Endothelial cell of umbilical vein (primary cell): Measurements from ENCODE around the gene STK10. TPM values are rescaled to one million over a fixed set of nuclear protein-coding genes. Genes with fewer than 3 reads are reported as not detected.
A peak's percentile ranks its signal among the peaks of the same experiment; 100 is the strongest.

Experiments used
- Bru-seq: library from RNA; stranded (reverse); fragments of 400-500 nt; gene quantifications from one replicate; lab custom pipeline; 2021; lab: Mats Ljungman, UMichigan
- BruChase-seq, 2 experiments: library from RNA; stranded (reverse); fragments of 400-500 nt; gene quantifications; one replicate each; lab custom pipeline; 2021; lab: Mats Ljungman, UMichigan
- BruUV-seq: library from RNA; stranded (reverse); fragments of 400-500 nt; replicated peaks from 2 replicates; lab custom pipeline; 2021; lab: Mats Ljungman, UMichigan
- CTCF ChIA-PET: fragments of 300-600, 350-600 bp; sonication (Branson Sonifier 250); formaldehyde crosslinking; loops from one replicate; lab custom pipeline; 2021; ENCODE audit warnings: antibody characterized with exemption, inconsistent platforms; lab: Charles Lee
- POLR2A ChIA-PET: fragments of 300-600, 350-600 bp; sonication (Branson Sonifier 250); formaldehyde crosslinking; loops from one replicate; lab custom pipeline; 2021; ENCODE audit warnings: antibody characterized with exemption, inconsistent platforms; lab: Charles Lee
- DNase-seq: peaks from one replicate; pipeline ENCODE4 v3.0.0-alpha.2; 2011; ENCODE audit warnings: low read depth, low spot score
- FAIRE-seq: peaks from 2 replicates; lab custom pipeline; 2011; peaks lifted over from hg19 to GRCh38; lab: Jason Lieb, UNC
- H2AFZ ChIP-seq: 2 replicates; pipeline ENCODE4 v1.6.0; 2012; ENCODE audit warnings: low read depth, low read length, control low read depth, inconsistent platforms
- H3K27ac ChIP-seq: 2 replicates; pipeline ENCODE4 v1.5.1; 2011; ENCODE audit warnings: low read depth, mild to moderate bottlenecking, control low read depth, low read length, moderate library complexity; ENCODE audit not compliant: insufficient read depth
- H3K27me3 ChIP-seq, 2 experiments: 2 replicates each; pipeline versions ENCODE4 v1.6.0 to v1.6.1; 2011; ENCODE audit warnings: low read length in 2 of 2, mixed read lengths in 1 of 2; ENCODE audit not compliant: control insufficient read depth in 2 of 2, insufficient read depth in 2 of 2
- H3K36me3 ChIP-seq, 2 experiments: 2 replicates in 1 of 2; 3 replicates in 1 of 2; pipeline ENCODE4 v1.5.1; 2011; ENCODE audit warnings: low read length in 2 of 2, mild to moderate bottlenecking in 1 of 2, moderate library complexity in 1 of 2; ENCODE audit not compliant: control insufficient read depth in 2 of 2, insufficient read depth in 2 of 2; ENCODE audit errors: extremely low read depth in 1 of 2
- H3K4me1 ChIP-seq: 3 replicates; pipeline ENCODE4 v1.5.1; 2011; ENCODE audit warnings: mild to moderate bottlenecking, low read length; ENCODE audit not compliant: control insufficient read depth, insufficient read depth; ENCODE audit errors: extremely low read depth
- H3K4me2 ChIP-seq: 2 replicates; pipeline ENCODE4 v1.6.1; 2011; ENCODE audit warnings: low read length, control low read depth, mixed read lengths; ENCODE audit not compliant: insufficient read depth
- H3K4me3 ChIP-seq, 3 experiments: fragments of 200-600 bp in 1 of 3; sonication (generic), shearing (Covaris generic) in 1 of 3; replicated peaks in 1 of 3; 2 replicates each; pipeline ENCODE4 v1.5.1; 2011 to 2016; ENCODE audit warnings: control low read depth in 3 of 3, low read length in 3 of 3, mild to moderate bottlenecking in 2 of 3, inconsistent platforms in 1 of 3, low read depth in 1 of 3, moderate library complexity in 1 of 3; ENCODE audit not compliant: insufficient read depth in 1 of 3
- H3K79me2 ChIP-seq: 2 replicates; pipeline ENCODE4 v1.6.0; 2012; ENCODE audit warnings: low read length, inconsistent platforms; ENCODE audit not compliant: control insufficient read depth, insufficient read depth
- H3K9ac ChIP-seq: replicated peaks from 2 replicates; pipeline ENCODE3; 2011; ENCODE audit warnings: low read length, control low read depth; ENCODE audit not compliant: insufficient read depth; ENCODE audit errors: extremely low read depth
- H3K9me1 ChIP-seq: replicated peaks from 3 replicates; pipeline ENCODE4 v1.6.0; 2011; ENCODE audit warnings: mild to moderate bottlenecking, low read length; ENCODE audit not compliant: control insufficient read depth, insufficient read depth; ENCODE audit errors: extremely low read depth
- H3K9me3 ChIP-seq: replicated peaks from 2 replicates; pipeline ENCODE4 v1.5.1; 2012; ENCODE audit warnings: low read length, inconsistent platforms; ENCODE audit not compliant: control insufficient read depth, insufficient read depth
- H4K20me1 ChIP-seq: replicated peaks from 2 replicates; pipeline ENCODE3; 2011; ENCODE audit warnings: mild to moderate bottlenecking, low read length; ENCODE audit not compliant: control insufficient read depth, insufficient read depth; ENCODE audit errors: extremely low read depth
- FOS ChIP-seq: IDR thresholded peaks from 2 replicates; pipeline ENCODE4 v1.6.1; 2011; ENCODE audit warnings: mild to moderate bottlenecking, low read length, moderate library complexity, borderline replicate concordance; ENCODE audit not compliant: insufficient read depth
- MYC ChIP-seq: IDR thresholded peaks from one replicate; pipeline ENCODE4 v1.6.1; 2011; ENCODE audit warnings: mild to moderate bottlenecking, low read depth, low read length
- POLR2A ChIP-seq: IDR thresholded peaks from 2 replicates; pipeline ENCODE4 v1.6.1; 2012; ENCODE audit warnings: low read depth, mild to moderate bottlenecking, control low read depth, low read length
- POLR2AphosphoS5 ChIP-seq: IDR thresholded peaks from 2 replicates; pipeline ENCODE4 v1.6.1; 2012; ENCODE audit warnings: low read depth, mild to moderate bottlenecking, control low read depth, low read length, moderate library complexity; ENCODE audit not compliant: insufficient read depth
- dilution Hi-C: fragments of 300-500 bp; cut with MboI; formaldehyde crosslinking; loops from one replicate; pipeline ENCODE4 v1.15.0; 2019; ENCODE audit warnings: low sequenced_read_pairs; ENCODE audit not compliant: extremely low pct_ligation_motif_present
- intact Hi-C: fragments of 100-400 bp; cut with micrococcal nuclease; formaldehyde crosslinking; loops from one replicate; pipeline ENCODE4 v1.10.0; 2022
- long read RNA-seq: library from polyadenylated mRNA; stranded (forward); transcript quantifications from one replicate; pipeline ENCODE4 v2.0.0, GENCODE V29; 2021
- polyA minus RNA-seq, 3 experiments: library from RNA; depleted of rRNA, polyadenylated mRNA; stranded (reverse); fragments of >200 nt; gene quantifications; 1 replicate in 1 of 3; 2 replicates in 2 of 3; pipeline ENCODE4 v1.2.3, GENCODE V29; 2011
- polyA plus RNA-seq, 4 experiments: library from polyadenylated mRNA; depleted of rRNA in 3 of 4; stranded (reverse) in 3 of 4; unstranded in 1 of 4; fragments of >200 nt; gene quantifications; 2 replicates each; pipeline versions ENCODE4 v1.2.1 to v1.2.3, GENCODE V29; 2011 to 2012; ENCODE audit warnings: missing spikeins in 1 of 4
- total RNA-seq: library from RNA; stranded (reverse); gene quantifications from 2 replicates; pipeline ENCODE4 v1.2.3, GENCODE V29; 2021
- TF ChIP-seq, protein P1 (sequence below), 2 donors: IDR thresholded peaks; 1 replicate in 1 of 2; 2 replicates in 1 of 2; pipeline ENCODE4 v1.5.1; 2011; ENCODE audit warnings: low read length in 2 of 2, mild to moderate bottlenecking in 2 of 2, moderate library complexity in 2 of 2, control low read depth in 1 of 2, inconsistent platforms in 1 of 2, low read depth in 1 of 2; ENCODE audit not compliant: insufficient read depth in 1 of 2; ENCODE audit errors: extremely low read depth in 1 of 2
- TF ChIP-seq, protein P2 (sequence below): IDR thresholded peaks from 2 replicates; pipeline ENCODE4 v1.6.1; 2011; ENCODE audit not compliant: insufficient read depth, insufficient read length

STK10 gene
- total RNA-seq (47.2 and 57.9 TPM in 2 replicates), polyA plus RNA-seq (16.9 and 17.9 TPM in 2 replicates), polyA minus RNA-seq (40.4 and 49.6 TPM in 2 replicates), Bru-seq, nascent RNA (percentile 67 among the genes with signal in this experiment), BruChase-seq, experiment 1, labeled RNA remaining after a 6-hour chase (percentile 70 among the genes with signal in this experiment), BruChase-seq, experiment 2, labeled RNA remaining after a 2-hour chase (percentile 72 among the genes with signal in this experiment)
- polyA plus RNA-seq (2011; cell fraction: cytosol; rRNA removed): 11.2 and 12.3 TPM in 2 replicates
- polyA plus RNA-seq (2011; cell fraction: nucleus; rRNA removed): 41.5 and 48.7 TPM in 2 replicates
- 19.2 and 19.5 TPM in 2 replicates for polyA plus RNA-seq (2012)
- polyA minus RNA-seq (2011; cell fraction: cytosol; rRNA and poly(A)+ RNA removed): 13.5 TPM
- polyA minus RNA-seq (2011; cell fraction: nucleus; rRNA and poly(A)+ RNA removed): 42.8 and 54.3 TPM in 2 replicates
- long read RNA-seq, full-length matches to known transcripts: 33 of 53 reads
- long read RNA-seq, partial matches to known transcripts: 8 of 53 reads
- long read RNA-seq, other reads (novel, unspliced or antisense): 12 of 53 reads

DNA sequence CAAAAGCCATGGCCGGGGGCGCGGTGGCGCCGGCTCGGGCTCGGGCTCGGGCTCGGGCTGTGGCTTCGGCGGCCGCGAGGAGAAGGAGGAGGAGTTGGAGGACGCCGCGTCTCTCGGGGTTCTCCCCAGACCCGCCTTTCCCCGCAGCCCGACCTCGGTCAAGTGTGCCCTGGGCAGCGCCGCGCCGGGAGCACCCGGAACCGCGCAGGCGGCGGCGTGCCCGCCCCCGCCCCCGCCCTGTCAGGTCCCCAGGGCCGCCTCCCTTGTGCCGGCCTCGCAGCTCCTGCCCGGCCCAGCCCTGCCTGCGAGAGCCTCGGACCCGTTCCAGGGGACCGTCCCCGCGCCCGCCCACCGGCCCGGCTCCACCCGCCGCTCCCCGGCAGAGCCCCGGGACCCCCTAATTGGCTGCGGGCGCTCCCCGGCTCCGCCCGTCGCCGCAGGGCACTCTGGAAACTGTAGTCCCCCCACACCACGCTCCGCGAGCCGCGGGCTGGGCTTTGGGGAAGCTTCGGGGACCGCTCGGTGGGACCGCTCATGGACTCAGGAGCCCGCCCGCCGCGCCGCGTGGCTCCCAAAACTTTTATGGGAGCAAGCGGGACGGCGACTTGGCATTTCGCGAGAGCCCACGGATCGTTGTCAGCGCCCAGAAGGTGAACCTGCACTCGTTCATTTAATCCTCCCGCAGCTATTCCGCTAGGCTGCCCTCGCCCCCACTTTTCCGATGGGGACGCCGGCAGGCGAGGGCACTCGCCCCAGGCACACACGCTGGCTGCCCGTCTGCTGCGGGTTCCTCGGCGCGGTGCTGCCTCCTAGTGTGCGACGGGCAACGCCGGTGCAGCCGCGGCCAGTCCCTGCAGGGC lies at the start of gene STK10:
STK10 (minus strand) TSS at position 192 of the 860 bp plus-strand sequence; CDS start at position 10, 182 bp downstream.
- H3K9me3 ChIP-seq: no peaks in the 10 kb centered on the region
- POLR2A ChIA-PET: interaction anchor here (0.5 to 1.9 kb wide), 5 partner anchors 32 to 180 kb away, joined by 3 to 7 read pairs (median 3); no protein-coding TSS in a partner anchor
- peaks cover 14% of the 10 kb centered on the region for H3K79me2 ChIP-seq
- H3K27ac ChIP-seq: peak within 1 kb of the TSS; percentile 74
- peak within 1 kb of the TSS; percentile 69 to 89 (median 74) for H3K4me3 ChIP-seq
- intact Hi-C loops: loop anchor here (1.0 to 5.0 kb wide), 12 partner anchors 26 to 509 kb away; partner anchors contain the start of genes FBXW11 and SH3PXD2B
- H2AFZ ChIP-seq: peak within 1 kb of the TSS; percentile 83
- TF ChIP-seq POLR2A (peak; percentile 52), FOS (no peak), MYC (peak; percentile 56), POLR2AphosphoS5 (peak; percentile 81)
- TF ChIP-seq, protein P1, sequence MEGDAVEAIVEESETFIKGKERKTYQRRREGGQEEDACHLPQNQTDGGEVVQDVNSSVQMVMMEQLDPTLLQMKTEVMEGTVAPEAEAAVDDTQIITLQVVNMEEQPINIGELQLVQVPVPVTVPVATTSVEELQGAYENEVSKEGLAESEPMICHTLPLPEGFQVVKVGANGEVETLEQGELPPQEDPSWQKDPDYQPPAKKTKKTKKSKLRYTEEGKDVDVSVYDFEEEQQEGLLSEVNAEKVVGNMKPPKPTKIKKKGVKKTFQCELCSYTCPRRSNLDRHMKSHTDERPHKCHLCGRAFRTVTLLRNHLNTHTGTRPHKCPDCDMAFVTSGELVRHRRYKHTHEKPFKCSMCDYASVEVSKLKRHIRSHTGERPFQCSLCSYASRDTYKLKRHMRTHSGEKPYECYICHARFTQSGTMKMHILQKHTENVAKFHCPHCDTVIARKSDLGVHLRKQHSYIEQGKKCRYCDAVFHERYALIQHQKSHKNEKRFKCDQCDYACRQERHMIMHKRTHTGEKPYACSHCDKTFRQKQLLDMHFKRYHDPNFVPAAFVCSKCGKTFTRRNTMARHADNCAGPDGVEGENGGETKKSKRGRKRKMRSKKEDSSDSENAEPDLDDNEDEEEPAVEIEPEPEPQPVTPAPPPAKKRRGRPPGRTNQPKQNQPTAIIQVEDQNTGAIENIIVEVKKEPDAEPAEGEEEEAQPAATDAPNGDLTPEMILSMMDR (IDR thresholded peaks at IDR 0.05; ENCODE audit: extremely low read depth in 1 of 2, insufficient read depth in 1 of 2, low read depth in 1 of 2, low read length in 2 of 2): peak; percentile 95 to 96
- TF ChIP-seq, protein P2, sequence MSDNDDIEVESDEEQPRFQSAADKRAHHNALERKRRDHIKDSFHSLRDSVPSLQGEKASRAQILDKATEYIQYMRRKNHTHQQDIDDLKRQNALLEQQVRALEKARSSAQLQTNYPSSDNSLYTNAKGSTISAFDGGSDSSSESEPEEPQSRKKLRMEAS: no peak
- peak within 1 kb of the TSS; percentile 82 for H3K4me2 ChIP-seq
- peak within 1 kb of the TSS; percentile 67 for H3K9ac ChIP-seq
- no peaks in the 10 kb centered on the region for H4K20me1 ChIP-seq
- CTCF ChIA-PET: interaction anchor here (0.6 to 5.0 kb wide), 50 partner anchors 8 to 770 kb away, joined by 3 to 142 read pairs (median 6); partner anchors contain the start of genes FBXW11, FGF18 and UBTD2
- DNase-seq (peak; percentile 91), FAIRE-seq (peak; percentile 88)
- peaks cover 16% of the 10 kb centered on the region for H3K4me1 ChIP-seq
- H3K36me3 ChIP-seq: no peaks in the 10 kb centered on the region
- dilution Hi-C loops: no loop called here
- BruUV-seq: no TSS peak
- no peaks in the 10 kb centered on the region for H3K9me1 ChIP-seq
- peaks cover 0 to 2% of the 10 kb centered on the region in 2 experiments for H3K27me3 ChIP-seq
